GM13976 (cell line): Measurements from ENCODE around the gene PRPH2.

Source experiments
- DNase-seq: peaks from one replicate; pipeline ENCODE4 v3.0.0; 2012; ENCODE audit warnings: low spot score
- in situ Hi-C: fragments of 300-500 bp; cut with MboI; formaldehyde crosslinking; loops from one replicate; pipeline ENCODE4 v1.12.0; 2022; ENCODE audit warnings: low sequenced_read_pairs, mixed read lengths, inconsistent platforms; ENCODE audit not compliant: unreplicated experiment
- TF ChIP-seq, protein P1 (sequence below): IDR thresholded peaks from 2 replicates; pipeline ENCODE4 v1.5.1; 2012; ENCODE audit warnings: borderline replicate concordance, mild to moderate bottlenecking; ENCODE audit not compliant: insufficient read depth; ENCODE audit errors: extremely low read depth, missing control alignments, control extremely low read depth

PRPH2 gene

GRCh38 chr6:42727627-42728026 lies 5.2 kb upstream of the PRPH2 start:
- in situ Hi-C loops, result no loop called here
- DNase-seq, result no peak
- TF ChIP-seq, protein P1, sequence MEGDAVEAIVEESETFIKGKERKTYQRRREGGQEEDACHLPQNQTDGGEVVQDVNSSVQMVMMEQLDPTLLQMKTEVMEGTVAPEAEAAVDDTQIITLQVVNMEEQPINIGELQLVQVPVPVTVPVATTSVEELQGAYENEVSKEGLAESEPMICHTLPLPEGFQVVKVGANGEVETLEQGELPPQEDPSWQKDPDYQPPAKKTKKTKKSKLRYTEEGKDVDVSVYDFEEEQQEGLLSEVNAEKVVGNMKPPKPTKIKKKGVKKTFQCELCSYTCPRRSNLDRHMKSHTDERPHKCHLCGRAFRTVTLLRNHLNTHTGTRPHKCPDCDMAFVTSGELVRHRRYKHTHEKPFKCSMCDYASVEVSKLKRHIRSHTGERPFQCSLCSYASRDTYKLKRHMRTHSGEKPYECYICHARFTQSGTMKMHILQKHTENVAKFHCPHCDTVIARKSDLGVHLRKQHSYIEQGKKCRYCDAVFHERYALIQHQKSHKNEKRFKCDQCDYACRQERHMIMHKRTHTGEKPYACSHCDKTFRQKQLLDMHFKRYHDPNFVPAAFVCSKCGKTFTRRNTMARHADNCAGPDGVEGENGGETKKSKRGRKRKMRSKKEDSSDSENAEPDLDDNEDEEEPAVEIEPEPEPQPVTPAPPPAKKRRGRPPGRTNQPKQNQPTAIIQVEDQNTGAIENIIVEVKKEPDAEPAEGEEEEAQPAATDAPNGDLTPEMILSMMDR, result no peak

- DNase-seq, result no peak
- in situ Hi-C loops, result no loop called here
- TF ChIP-seq, protein P1, result no peak
Measured at GRCh38 chr6:42727087-42727611, 4.8 kb upstream of the PRPH2 start.

DNA sequence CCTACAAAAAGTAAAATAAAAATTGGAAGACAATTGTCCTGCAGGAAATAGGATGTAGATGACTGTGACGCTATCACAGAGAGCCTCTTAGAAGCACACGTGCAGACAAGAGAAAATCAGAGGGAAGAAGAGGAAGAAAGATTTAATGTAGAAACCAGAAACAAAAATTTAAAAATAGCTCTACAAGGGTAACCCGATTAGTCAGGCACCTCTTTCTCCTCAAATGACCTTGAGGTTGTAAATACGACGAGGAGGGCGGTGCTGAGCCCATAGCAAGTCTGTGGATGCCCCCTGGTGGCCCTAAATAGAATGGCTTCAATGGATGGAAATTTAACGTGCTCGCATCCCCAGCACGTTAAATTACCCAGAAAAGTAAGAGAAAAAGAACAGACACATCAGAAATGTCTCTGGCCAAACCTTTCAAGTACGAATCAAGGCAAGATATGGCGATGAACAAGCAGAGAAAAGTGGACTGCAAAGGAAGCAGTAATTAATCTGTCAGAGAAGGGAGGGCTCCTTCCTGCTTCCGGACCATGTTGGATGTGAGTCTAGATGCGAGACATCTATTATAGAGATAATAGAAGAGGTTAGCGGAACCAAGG lies 4.2 kb upstream of the PRPH2 start:
- in situ Hi-C loops, result no loop called here
- DNase-seq, result peak; percentile 86
- TF ChIP-seq, protein P1, result peak; percentile 82

GRCh38 chr6:42726026-42726425 lies 3.6 kb upstream of the PRPH2 start:
- TF ChIP-seq, protein P1, result no peak
- in situ Hi-C loops, result no loop called here
- DNase-seq, result peak; percentile 7

DNA sequence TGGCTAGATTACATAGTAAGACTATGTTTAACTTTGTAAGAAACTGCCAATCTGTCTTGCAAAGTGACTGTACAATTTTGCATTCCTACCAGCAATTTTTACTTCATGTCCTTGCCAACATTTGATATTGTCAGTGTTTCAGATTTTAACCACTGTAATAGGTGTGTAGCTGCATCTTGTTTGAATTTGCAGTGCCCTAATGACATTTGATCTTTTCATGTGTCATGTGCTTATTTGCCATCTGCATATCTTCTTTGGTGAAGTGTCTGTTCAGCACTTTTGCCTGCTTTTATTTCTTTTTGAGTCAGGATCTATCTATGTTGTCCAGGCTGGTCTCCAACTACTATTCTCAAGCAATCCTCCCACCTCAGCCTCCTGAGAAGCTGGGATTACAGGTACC lies 2.4 kb upstream of the PRPH2 start:
- TF ChIP-seq, protein P1, result no peak
- peak; percentile 1 for DNase-seq
- in situ Hi-C loops, result no loop called here

DNA sequence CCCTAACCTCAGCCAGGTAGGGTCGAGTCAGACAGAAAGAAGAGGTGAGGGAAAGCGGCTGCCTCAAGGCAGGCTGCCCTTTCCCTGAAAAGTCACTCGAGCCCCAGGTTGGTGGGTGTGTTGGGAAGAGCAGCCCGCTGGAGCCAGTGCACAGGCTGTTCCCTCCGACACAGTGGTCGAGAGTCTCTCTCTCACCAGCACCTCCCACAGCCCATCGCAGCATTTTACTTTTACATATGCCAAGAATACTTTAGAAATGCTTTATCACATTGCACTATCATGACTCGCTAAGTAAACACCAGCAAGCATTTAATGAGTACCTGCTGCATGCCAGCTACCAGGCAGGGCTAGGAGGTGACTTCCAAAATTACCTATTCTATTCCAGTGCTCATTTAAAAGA lies 1.7 kb downstream of the PRPH2 start:
- in situ Hi-C loops, result no loop called here
- DNase-seq, result no peak
- TF ChIP-seq, protein P1, result no peak
